C4-2B (cell line): ENCODE measurements around the gene RFPL2.

Source experiments
- H3K27ac ChIP-seq: fragments of 450-650 bp; 2 replicates; pipeline ENCODE4 v1.5.1; 2017
- CTCF ChIP-seq: fragments of 450-650 bp; conservative IDR thresholded peaks from 2 replicates; pipeline ENCODE4 v1.5.1; 2017; ENCODE audit warnings: mild to moderate bottlenecking
- ZFX ChIP-seq: fragments of 450-650 bp; IDR thresholded peaks from 2 replicates; pipeline ENCODE4 v1.6.1; 2017

The RFPL2 gene

GRCh38 chr22:32218470-32218869 lies 13.6 kb upstream of the RFPL2 start:
- TF ChIP-seq ZFX (no peak), CTCF (no peak)
- H3K27ac ChIP-seq, result no peak overlapping the region

GRCh38 chr22:32217465-32217864 lies 12.6 kb upstream of the RFPL2 start:
- TF ChIP-seq CTCF (no peak), ZFX (no peak)

GRCh38 chr22:32216911-32217310 lies 12.0 kb upstream of the RFPL2 start:
- TF ChIP-seq CTCF (no peak), ZFX (no peak)
- H3K27ac ChIP-seq, result no peak overlapping the region

More at GRCh38 chr22:32217465-32217864, 12.6 kb upstream of the RFPL2 start:
- no peak overlapping the region for H3K27ac ChIP-seq

GRCh38 chr22:32211011-32211410 lies 6.1 kb upstream of the RFPL2 start:
- H3K27ac ChIP-seq, result no peak overlapping the region
- no peak for TF ChIP-seq CTCF
- no peak for TF ChIP-seq ZFX

GRCh38 chr22:32208681-32209080 lies 3.8 kb upstream of the RFPL2 start:
- H3K27ac ChIP-seq, result no peak overlapping the region
- TF ChIP-seq CTCF (no peak), ZFX (no peak)

GRCh38 chr22:32207971-32208480 lies 3.2 kb upstream of the RFPL2 start:
- TF ChIP-seq CTCF (no peak), ZFX (no peak)
- H3K27ac ChIP-seq, result no peak overlapping the region

GRCh38 chr22:32206774-32207758 lies 2.2 kb upstream of the RFPL2 start:
- TF ChIP-seq CTCF (peak; percentile 90), ZFX (no peak)
- H3K27ac ChIP-seq, result peak overlapping the region; percentile 77
